NCI-H524 treated with DMSO at 0.1 percent for 48 hours (cell line): ENCODE results near the gene FRS3.

Experiments used
- DNase-seq: peaks from one replicate; lab custom pipeline; 2025; lab: John Stamatoyannopoulos, UW

The FRS3 gene

DNA sequence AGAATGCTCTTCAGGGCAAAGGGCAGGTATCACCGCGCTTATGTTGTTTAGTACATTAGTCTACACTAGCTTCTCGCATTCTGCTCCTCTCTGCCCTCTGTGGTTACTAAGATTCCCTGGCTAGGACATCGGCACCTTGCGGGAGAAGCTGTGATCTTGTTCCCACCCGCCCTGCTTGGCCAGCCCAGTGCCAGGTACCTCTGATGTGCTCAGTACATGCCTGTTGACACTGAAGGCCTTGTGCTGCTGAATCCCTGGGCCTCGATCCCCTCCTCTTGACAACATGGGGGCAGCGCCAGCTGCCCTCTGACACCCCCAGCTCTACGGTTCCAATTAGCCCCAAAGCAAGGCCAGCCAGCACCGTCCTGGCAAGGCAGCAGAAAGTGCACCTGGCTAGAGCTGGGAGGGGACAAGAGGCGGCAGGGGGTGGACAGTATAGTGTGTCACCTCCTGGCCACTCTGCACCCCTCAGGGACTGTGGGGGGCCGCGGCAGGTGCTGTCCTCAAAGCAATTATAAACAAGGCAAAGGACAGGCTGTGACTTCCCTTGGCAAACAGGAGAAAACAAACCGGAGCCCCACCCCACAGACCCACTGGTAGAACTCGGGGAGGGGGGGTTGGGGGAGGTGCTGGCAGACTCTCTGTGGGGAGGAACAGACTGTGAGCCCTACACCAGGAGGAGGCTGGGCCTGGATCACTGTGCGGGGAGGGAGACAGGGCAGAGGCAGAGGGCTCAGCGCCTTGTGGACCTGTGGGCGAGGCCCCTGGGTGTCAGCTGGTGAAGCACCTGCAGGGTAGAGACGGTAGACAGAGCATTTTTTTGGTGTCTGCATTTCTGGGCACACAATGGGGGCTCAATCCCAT, 51.4 kb downstream of the FRS3 start:
- no peak for DNase-seq

- no peak for DNase-seq
These were observed 52.0 kb downstream of the FRS3 start for GRCh38 chr6:41727705-41728072.

GRCh38 chr6:41726876-41727275, 52.8 kb downstream of the FRS3 start:
- DNase-seq: no peak

DNA sequence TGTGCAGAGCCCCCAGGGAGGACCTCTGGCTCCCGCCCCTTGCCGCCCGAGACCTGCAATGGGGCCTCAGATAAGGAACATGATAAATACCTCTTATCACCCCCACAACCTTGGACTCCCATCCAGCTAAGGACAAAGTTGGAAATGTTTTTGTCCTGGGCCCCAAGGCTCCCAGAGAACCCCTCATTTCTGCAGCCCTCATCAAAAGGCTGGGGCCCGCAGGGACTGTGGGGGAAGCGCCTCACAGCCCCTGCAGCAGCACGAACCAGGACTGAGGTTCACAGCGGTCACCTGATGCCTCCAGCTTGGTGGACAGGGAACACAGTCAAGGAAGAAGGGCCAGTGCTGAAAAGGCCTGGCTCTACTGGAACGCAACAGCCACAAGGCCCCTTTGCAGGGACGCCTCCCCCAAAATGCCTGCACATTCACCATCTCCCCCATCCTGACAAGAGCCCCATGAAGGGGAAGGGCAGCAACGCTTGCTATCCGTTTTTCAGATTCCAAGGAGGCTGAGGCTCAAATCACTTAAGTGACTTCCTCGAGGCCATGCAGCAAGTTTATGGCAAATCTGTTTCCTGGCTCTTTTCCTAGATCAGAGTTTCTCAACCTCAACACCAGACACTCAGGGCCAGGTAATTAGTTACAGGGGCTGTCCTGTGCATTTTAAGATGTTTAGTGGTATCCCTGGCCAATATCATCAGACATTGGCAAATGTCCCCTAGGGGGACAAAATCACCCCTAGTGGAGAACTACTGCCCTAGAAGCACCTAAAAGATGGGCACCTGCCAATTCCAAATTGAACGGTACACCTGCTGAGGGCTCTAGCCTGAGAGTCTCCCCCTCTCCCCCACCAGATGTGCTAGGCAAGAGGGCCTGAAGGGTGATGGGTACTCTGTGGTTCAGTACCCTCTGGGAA, 54.9 kb downstream of the FRS3 start:
- no peak for DNase-seq

GRCh38 chr6:41724228-41724580, 55.5 kb downstream of the FRS3 start:
- no peak for DNase-seq

GRCh38 chr6:41723530-41724227, 56.0 kb downstream of the FRS3 start:
- DNase-seq: no peak

DNA sequence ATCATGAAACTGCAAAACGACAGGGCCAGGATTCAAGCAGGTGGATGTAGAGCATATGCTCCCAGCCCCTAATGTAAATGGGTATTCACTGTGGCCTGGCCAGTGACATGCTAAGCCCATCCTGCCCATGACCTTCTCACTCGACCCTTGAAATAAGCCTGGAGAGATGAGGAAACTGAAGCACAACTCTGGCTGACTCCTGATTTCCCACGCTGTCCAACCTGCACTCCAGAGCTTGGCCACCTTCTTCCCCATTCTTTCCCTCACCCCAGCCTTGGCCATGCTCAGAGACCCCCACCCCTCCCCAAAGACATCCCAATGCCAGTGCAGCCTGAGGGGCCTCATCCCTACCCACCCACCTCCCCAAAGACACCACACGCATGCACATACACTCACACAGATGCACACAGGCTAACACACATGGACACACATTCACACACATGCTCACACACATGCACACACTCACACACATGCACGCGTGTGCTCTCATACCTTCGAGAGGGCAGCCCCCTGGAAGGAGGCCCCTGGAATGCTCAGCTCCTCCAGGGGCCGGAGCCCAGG, 56.7 kb downstream of the FRS3 start:
- DNase-seq: no peak

GRCh38 chr6:41721414-41721813, 58.3 kb downstream of the FRS3 start:
- DNase-seq: no peak

DNA sequence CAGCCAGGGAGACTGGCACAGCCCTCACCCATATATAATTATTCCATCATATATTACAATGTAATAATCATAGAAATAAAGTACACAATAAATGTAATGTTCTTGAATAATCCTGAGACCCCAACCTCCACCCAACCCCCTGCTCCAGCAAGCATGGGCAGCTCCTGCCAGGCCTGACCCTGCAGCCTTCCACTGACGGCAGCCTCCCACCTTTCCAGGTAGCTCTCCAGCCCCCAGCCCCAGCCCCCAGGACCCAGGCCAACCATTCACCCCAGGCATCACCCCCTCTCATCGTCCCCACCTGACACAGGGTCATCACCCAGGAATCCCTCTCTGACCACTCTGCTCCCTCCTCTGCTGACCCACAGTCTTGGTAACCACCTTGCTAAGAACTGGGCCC, 58.9 kb downstream of the FRS3 start:
- DNase-seq: no peak

DNA sequence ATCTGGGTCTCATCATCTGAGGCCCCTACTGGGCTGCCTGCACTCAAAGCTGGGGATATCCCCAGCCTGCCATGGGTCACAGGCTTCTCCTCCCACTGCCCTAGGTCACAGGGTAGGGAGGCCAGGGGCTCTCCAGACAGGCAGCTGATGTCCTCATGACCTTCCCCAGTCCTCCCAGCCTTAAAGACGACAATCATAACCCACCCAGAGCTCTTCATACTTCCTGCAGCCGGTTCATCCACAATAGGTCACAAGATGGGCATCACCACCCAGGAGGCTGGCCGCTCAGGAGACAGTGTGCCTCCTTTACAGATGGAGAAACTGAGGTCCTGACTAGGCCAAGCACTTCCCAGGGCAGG, 59.5 kb downstream of the FRS3 start:
- DNase-seq: no peak
